Calu3 (cell line): ENCODE measurements around the gene YBEY. TPM values are rescaled to one million over a fixed set of nuclear protein-coding genes. Genes with fewer than 3 reads are reported as not detected.

ENCODE experiments used
- BruUV-seq: library from RNA; stranded (reverse); fragments of 400-500 nt; replicated peaks from 2 replicates; lab custom pipeline; 2021; lab: Mats Ljungman, UMichigan
- CTCF ChIA-PET: fragments of 300-600 bp; sonication (Branson Sonifier 250); formaldehyde crosslinking; loops from one replicate; lab custom pipeline; 2022; ENCODE audit warnings: antibody characterized with exemption; lab: Charles Lee
- DNase-seq: peaks from one replicate; pipeline ENCODE4 v3.0.0; 2022
- H3K27ac Mint-ChIP-seq: one replicate; pipeline ENCODE4 v1.8.0; 2022; ENCODE audit warnings: mixed read lengths; ENCODE audit not compliant: unreplicated experiment
- H3K27me3 Mint-ChIP-seq: one replicate; pipeline ENCODE4 v1.8.0; 2022; ENCODE audit warnings: mixed read lengths; ENCODE audit not compliant: unreplicated experiment
- H3K36me3 Mint-ChIP-seq: one replicate; pipeline ENCODE4 v1.8.0; 2022; ENCODE audit warnings: mild to moderate bottlenecking, moderate library complexity, mixed read lengths; ENCODE audit not compliant: insufficient read depth, unreplicated experiment
- H3K4me1 Mint-ChIP-seq: one replicate; pipeline ENCODE4 v1.8.0; 2022; ENCODE audit warnings: mild to moderate bottlenecking, low read depth, mixed read lengths; ENCODE audit not compliant: unreplicated experiment
- H3K4me3 Mint-ChIP-seq: one replicate; pipeline ENCODE4 v1.8.0; 2022; ENCODE audit warnings: mild to moderate bottlenecking, low read depth, moderate library complexity, mixed read lengths; ENCODE audit not compliant: unreplicated experiment
- H3K9me3 Mint-ChIP-seq: one replicate; pipeline ENCODE4 v1.8.0; 2022; ENCODE audit warnings: low read depth, mixed read lengths; ENCODE audit not compliant: unreplicated experiment
- intact Hi-C: fragments of 100-400 bp; cut with micrococcal nuclease; formaldehyde crosslinking; loops from one replicate; pipeline ENCODE4 v1.10.0; 2022; ENCODE audit not compliant: unreplicated experiment
- total RNA-seq: library from RNA; stranded (reverse); gene quantifications from 2 replicates; pipeline ENCODE4 v1.2.3, GENCODE V29; 2022
- TF ChIP-seq, protein P1 (sequence below): fragments of 200-600 bp; IDR thresholded peaks from one replicate; pipeline ENCODE4 v1.8.0; 2022; ENCODE audit warnings: antibody characterized with exemption; ENCODE audit not compliant: unreplicated experiment

YBEY gene
- total RNA-seq, 1 experiment from 2014 or later = 11.3 TPM

DNA sequence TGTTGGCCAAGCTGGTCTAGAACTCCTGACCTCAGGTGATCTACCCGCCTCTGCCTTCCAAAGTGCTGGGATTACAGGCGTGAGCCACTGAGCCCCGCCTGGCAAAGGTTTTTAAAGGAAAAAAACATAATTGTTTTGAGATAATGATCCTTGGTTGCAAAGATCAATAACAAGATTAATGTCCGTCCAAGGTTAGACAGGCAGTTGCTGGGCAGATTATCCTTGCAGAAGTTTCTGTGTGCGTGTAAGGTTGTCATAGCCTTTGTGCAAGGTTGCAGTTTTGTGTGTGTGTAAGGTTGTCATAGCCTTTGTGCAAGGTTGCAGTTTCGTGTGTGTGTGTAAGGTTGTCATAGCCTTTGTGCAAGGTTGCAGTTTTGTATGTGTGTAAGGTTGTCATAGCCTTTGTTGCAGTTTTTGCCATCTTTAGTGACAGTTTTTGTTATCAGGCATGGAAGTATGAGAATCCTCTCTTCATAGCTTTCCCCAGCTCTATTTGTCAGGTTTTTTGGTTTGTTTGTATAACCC, 3.6 kb downstream of the YBEY start:
- Mint-ChIP-seq H3K27ac (no peak overlapping the region), H3K9me3 (no peaks in the 10 kb centered on the region), H3K4me3 (no peak overlapping the region), H3K36me3 (peaks cover 23% of the 10 kb centered on the region), H3K27me3 (no peaks in the 10 kb centered on the region), H3K4me1 (no peaks in the 10 kb centered on the region)
- DNase-seq = no peak
- CTCF ChIA-PET = interaction anchor here (0.7 kb wide), 2 partner anchors 33 to 49 kb away, joined by 3 to 4 read pairs; no protein-coding TSS in a partner anchor
- no TSS peak for BruUV-seq
- TF ChIP-seq, protein P1, sequence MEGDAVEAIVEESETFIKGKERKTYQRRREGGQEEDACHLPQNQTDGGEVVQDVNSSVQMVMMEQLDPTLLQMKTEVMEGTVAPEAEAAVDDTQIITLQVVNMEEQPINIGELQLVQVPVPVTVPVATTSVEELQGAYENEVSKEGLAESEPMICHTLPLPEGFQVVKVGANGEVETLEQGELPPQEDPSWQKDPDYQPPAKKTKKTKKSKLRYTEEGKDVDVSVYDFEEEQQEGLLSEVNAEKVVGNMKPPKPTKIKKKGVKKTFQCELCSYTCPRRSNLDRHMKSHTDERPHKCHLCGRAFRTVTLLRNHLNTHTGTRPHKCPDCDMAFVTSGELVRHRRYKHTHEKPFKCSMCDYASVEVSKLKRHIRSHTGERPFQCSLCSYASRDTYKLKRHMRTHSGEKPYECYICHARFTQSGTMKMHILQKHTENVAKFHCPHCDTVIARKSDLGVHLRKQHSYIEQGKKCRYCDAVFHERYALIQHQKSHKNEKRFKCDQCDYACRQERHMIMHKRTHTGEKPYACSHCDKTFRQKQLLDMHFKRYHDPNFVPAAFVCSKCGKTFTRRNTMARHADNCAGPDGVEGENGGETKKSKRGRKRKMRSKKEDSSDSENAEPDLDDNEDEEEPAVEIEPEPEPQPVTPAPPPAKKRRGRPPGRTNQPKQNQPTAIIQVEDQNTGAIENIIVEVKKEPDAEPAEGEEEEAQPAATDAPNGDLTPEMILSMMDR = no peak
- intact Hi-C loops = no loop called here

DNA sequence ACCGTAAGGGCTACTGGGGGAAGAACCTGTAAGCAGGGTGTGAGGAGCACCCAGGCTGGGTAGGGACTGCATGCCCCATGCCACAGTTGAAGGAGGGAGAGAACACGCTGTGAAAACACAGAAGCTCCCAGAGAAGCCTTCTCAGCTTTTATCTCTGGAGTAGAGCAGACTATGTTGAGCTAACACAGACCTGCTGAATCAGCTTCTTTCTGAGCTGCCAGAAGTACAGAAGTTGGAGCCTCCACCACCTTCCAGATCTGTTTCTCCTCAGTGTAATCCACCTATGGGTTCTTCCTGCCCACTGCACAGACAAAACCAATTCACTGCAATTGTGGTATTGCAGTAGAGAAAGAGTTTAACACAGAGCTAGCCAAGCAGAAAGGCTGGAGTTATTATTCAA, 5.4 kb downstream of the YBEY start:
- Mint-ChIP-seq H3K4me1 (no peaks in the 10 kb centered on the region), H3K36me3 (peaks cover 14% of the 10 kb centered on the region), H3K9me3 (no peaks in the 10 kb centered on the region), H3K27me3 (no peaks in the 10 kb centered on the region), H3K27ac (no peak overlapping the region), H3K4me3 (no peak overlapping the region)
- no peak for DNase-seq
- CTCF ChIA-PET = no interaction called here
- BruUV-seq = no TSS peak
- TF ChIP-seq, protein P1 = no peak
- intact Hi-C loops = no loop called here

DNA sequence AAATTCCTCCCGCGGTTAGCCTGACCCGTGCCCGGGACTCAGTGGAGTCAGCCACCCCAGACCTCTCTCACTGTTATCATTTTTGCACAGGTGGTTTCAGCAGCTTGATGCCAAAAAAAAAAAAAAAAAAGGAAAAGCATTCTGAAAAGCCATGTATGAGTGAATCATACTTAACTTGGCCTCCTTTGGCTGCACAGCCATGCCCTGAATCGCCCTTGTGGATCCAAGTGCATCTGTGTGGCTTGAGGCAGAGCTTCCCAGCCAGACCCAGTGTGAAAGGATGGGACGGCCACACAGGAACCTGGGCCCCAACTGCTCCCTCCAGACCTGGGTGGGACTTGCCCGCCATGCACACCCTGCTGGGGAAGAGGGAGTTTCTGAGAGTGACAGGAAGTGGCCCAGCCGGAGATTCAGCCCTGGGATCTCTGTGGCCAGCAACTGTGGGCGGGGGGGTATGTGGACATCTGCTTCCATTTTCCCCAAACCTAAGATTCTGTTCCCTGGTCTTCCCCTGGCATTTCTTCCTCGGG, 8.6 kb downstream of the YBEY start:
- H3K9me3 Mint-ChIP-seq = no peaks in the 10 kb centered on the region

DNA sequence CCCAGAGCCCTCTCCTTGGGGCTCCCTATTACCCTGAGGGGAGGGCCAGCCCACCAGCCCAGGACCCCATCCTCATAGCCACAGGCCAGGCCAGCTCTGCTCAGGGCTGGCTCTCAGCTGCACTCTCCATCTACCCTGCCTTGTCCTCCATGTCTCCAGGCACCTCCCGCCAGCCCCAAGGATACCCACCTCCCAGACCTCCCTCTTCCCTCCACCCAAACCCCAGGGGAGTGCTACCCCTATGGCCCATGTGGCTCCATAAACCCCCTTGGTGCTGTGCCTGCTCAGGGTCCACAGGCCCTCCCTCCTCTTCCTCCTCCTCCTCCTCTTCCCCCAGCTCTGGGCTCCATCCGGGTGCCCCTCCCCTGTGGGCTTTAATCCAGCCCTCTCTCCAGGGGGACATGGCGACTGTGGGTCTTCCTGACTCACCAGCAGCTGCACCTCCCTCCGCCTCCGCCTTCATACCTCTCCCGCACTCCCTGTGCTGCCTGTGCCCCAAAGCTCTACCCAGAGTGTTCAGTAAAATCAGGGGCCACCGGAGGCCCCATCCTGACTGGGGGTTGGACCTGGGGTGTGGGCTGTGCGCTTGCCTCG, 9.1 kb downstream of the YBEY start:
- TF ChIP-seq, protein P1 = no peak
- BruUV-seq = no TSS peak
- CTCF ChIA-PET = no interaction called here
- H3K36me3 Mint-ChIP-seq = peaks cover 28% of the 10 kb centered on the region
- no peaks in the 10 kb centered on the region for H3K27me3 Mint-ChIP-seq
- intact Hi-C loops = no loop called here
- H3K9me3 Mint-ChIP-seq = no peaks in the 10 kb centered on the region
- no peak for DNase-seq
- H3K27ac Mint-ChIP-seq = peak overlapping the region; percentile 17
- no peaks in the 10 kb centered on the region for H3K4me1 Mint-ChIP-seq
- no peak overlapping the region for H3K4me3 Mint-ChIP-seq

More for the DNA sequence above, 8.6 kb downstream of the YBEY start:
- Mint-ChIP-seq H3K27ac (peak overlapping the region; percentile 17), H3K4me3 (no peak overlapping the region), H3K27me3 (no peaks in the 10 kb centered on the region), H3K4me1 (no peaks in the 10 kb centered on the region), H3K36me3 (peaks cover 23% of the 10 kb centered on the region)
- TF ChIP-seq, protein P1 = no peak
- no TSS peak for BruUV-seq
- peak; percentile 22 for DNase-seq
- intact Hi-C loops = no loop called here
- CTCF ChIA-PET = no interaction called here
